ENCODE data around the gene IL17RE. TPM values are rescaled to one million over a fixed set of nuclear protein-coding genes. Genes with fewer than 3 reads are reported as not detected.

Gene IL17RE
- total and polyA plus RNA-seq, 9 of the 15 experiments (the other 6 are each of a cell fraction or from before 2014, with no cell fraction given) = 0.32 to 1.9 (median 0.51) TPM; not detected in 4

DNA sequence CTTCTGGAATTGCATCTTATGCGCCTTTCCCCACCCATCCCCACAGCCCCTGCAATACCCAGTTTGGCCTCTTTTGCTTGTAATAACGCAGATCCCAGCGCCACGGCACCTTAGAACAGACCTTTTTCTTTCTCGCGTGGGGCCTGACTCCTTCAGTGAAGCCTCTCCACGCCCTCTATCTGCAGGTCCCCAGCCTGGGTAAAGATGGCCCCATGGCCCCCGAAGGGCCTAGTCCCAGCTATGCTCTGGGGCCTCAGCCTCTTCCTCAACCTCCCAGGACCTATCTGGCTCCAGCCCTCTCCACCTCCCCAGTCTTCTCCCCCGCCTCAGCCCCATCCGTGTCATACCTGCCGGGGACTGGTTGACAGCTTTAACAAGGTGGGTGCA is 31.6 kb downstream of the IL17RE start (continued):
- TF ChIP-seq FIP1L1 (IDR thresholded peaks at IDR 0.05; ENCODE audit: low read depth, low read length, poor library complexity, severe bottlenecking) = no peak
- TF ChIP-seq, protein P1, sequence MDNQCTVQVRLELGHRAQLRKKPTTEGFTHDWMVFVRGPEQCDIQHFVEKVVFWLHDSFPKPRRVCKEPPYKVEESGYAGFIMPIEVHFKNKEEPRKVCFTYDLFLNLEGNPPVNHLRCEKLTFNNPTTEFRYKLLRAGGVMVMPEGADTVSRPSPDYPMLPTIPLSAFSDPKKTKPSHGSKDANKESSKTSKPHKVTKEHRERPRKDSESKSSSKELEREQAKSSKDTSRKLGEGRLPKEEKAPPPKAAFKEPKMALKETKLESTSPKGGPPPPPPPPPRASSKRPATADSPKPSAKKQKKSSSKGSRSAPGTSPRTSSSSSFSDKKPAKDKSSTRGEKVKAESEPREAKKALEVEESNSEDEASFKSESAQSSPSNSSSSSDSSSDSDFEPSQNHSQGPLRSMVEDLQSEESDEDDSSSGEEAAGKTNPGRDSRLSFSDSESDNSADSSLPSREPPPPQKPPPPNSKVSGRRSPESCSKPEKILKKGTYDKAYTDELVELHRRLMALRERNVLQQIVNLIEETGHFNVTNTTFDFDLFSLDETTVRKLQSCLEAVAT (IDR thresholded peaks at IDR 0.05) = no peak
- TF ChIP-seq SRSF7 (optimal IDR thresholded peaks at IDR 0.05; ENCODE audit: low read depth, low read length) = no peak
- TF ChIP-seq HDAC8 (tag; IDR thresholded peaks at IDR 0.05) = no peak
- TF ChIP-seq IRF2 (CRISPR knock-in tag; IDR thresholded peaks at IDR 0.05) = no peak
- TF ChIP-seq HNRNPK (IDR thresholded peaks at IDR 0.05; ENCODE audit: low read depth, low read length, poor library complexity, severe bottlenecking) = no peak
- no peak for TF ChIP-seq DIDO1 (tag; IDR thresholded peaks at IDR 0.05; ENCODE audit: low read depth)
- TF ChIP-seq ZNF699 (CRISPR knock-in tag; IDR thresholded peaks at IDR 0.05; ENCODE audit: insufficient replicate concordance) = no peak
- TF ChIP-seq, protein P2, sequence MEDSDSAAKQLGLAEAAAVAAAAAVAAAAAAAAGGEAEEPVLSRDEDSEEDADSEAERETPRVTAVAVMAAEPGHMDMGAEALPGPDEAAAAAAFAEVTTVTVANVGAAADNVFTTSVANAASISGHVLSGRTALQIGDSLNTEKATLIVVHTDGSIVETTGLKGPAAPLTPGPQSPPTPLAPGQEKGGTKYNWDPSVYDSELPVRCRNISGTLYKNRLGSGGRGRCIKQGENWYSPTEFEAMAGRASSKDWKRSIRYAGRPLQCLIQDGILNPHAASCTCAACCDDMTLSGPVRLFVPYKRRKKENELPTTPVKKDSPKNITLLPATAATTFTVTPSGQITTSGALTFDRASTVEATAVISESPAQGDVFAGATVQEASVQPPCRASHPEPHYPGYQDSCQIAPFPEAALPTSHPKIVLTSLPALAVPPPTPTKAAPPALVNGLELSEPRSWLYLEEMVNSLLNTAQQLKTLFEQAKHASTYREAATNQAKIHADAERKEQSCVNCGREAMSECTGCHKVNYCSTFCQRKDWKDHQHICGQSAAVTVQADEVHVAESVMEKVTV (CRISPR knock-in tag; IDR thresholded peaks at IDR 0.05) = no peak
- no peak for TF ChIP-seq CBFA2T2 (conservative IDR thresholded peaks at IDR 0.05)
- TF ChIP-seq STAT5A (IDR thresholded peaks at IDR 0.05; ENCODE audit: borderline replicate concordance, low read length) = no peak
- 0 out of 2 replicates have a peak, but pooled peaks have one; percentile 9 for TF ChIP-seq SMARCA4 (IDR thresholded peaks at IDR 0.05)
- TF ChIP-seq, protein P3, sequence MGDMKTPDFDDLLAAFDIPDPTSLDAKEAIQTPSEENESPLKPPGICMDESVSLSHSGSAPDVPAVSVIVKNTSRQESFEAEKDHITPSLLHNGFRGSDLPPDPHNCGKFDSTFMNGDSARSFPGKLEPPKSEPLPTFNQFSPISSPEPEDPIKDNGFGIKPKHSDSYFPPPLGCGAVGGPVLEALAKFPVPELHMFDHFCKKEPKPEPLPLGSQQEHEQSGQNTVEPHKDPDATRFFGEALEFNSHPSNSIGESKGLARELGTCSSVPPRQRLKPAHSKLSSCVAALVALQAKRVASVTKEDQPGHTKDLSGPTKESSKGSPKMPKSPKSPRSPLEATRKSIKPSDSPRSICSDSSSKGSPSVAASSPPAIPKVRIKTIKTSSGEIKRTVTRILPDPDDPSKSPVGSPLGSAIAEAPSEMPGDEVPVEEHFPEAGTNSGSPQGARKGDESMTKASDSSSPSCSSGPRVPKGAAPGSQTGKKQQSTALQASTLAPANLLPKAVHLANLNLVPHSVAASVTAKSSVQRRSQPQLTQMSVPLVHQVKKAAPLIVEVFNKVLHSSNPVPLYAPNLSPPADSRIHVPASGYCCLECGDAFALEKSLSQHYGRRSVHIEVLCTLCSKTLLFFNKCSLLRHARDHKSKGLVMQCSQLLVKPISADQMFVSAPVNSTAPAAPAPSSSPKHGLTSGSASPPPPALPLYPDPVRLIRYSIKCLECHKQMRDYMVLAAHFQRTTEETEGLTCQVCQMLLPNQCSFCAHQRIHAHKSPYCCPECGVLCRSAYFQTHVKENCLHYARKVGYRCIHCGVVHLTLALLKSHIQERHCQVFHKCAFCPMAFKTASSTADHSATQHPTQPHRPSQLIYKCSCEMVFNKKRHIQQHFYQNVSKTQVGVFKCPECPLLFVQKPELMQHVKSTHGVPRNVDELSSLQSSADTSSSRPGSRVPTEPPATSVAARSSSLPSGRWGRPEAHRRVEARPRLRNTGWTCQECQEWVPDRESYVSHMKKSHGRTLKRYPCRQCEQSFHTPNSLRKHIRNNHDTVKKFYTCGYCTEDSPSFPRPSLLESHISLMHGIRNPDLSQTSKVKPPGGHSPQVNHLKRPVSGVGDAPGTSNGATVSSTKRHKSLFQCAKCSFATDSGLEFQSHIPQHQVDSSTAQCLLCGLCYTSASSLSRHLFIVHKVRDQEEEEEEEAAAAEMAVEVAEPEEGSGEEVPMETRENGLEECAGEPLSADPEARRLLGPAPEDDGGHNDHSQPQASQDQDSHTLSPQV (IDR thresholded peaks at IDR 0.05) = 0 out of 2 replicates have a peak, but pooled peaks have one; percentile 20
- TF ChIP-seq, protein P4, sequence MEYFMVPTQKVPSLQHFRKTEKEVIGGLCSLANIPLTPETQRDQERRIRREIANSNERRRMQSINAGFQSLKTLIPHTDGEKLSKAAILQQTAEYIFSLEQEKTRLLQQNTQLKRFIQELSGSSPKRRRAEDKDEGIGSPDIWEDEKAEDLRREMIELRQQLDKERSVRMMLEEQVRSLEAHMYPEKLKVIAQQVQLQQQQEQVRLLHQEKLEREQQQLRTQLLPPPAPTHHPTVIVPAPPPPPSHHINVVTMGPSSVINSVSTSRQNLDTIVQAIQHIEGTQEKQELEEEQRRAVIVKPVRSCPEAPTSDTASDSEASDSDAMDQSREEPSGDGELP (CRISPR knock-in tag; IDR thresholded peaks at IDR 0.05; ENCODE audit: borderline replicate concordance) = peak; percentile 41; the same call in 1 of the 2 replicates
- TF ChIP-seq HMG20B (CRISPR knock-in tag; IDR thresholded peaks at IDR 0.05) = 0 out of 2 replicates have a peak, but pooled peaks have one; percentile 53
- no peak for TF ChIP-seq SIN3B (IDR thresholded peaks at IDR 0.05; ENCODE audit: low read depth)
- no peak for TF ChIP-seq CBX3 (IDR thresholded peaks at IDR 0.05; ENCODE audit: borderline replicate concordance in 1 of 2, low read length in 2 of 2)
- TF ChIP-seq HCFC1 (IDR thresholded peaks at IDR 0.05; ENCODE audit: low read depth, low read length) = 0 out of 2 replicates have a peak, but pooled peaks have one; percentile 7
- TF ChIP-seq BRCA1 (IDR thresholded peaks at IDR 0.05) = no peak
- TF ChIP-seq BRCA1 (CRISPR knock-in tag; IDR thresholded peaks at IDR 0.05) = no peak
- no peak for TF ChIP-seq FOS (IDR thresholded peaks at IDR 0.05; ENCODE audit: extremely low read depth, insufficient read length)
- peak; percentile 17 for TF ChIP-seq DACH1 (IDR thresholded peaks at IDR 0.05; ENCODE audit: partially characterized antibody)
- TF ChIP-seq XRCC3 (IDR thresholded peaks at IDR 0.05) = no peak

Measured in K562 (cell line).